ENCODE measurements around the gene IL23A. TPM values are rescaled to one million over a fixed set of nuclear protein-coding genes. Genes with fewer than 3 reads are reported as not detected.
A peak's percentile ranks its signal among the peaks of the same experiment; 100 is the strongest.

The IL23A gene
- total and polyA plus RNA-seq, 10 of the 15 experiments (the other 5 are each of a cell fraction or from before 2014, with no cell fraction given): 3.3 to 11.1 (median 5.2) TPM

DNA sequence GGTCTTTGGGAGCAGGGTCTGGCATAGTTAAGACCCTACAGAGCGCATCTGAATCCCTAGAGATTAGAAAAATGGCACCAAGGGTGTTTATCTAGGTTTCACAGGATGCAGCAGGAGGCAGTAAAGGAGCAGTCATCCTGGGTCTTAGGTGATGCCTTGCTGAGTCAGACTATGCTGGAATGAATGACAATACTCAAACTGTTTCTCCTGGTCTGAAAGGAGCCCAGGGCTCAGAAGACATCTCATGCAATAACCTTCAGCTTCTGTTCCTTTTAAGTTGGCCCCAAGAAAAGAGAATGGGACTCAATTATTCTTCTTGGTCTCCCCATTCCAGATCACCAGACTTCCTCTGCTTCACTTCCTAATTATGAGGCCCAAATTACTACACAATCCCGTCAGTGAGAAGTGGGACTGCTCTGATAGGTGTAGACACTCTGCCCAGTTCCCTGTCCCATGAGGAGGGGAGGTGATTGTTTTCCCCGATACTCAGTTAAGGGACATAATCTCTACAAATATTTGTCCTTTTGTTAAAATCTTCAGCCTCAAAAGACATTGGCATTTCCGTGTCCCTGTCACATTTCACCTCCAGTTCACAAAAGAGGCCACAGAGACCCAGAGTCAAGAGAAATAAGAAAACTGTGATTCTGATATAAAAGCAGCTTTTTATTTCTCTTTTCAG lies 38.8 kb downstream of the IL23A start:
- WGBS (ENCODE audit: insufficient coverage, insufficient replicate concordance, low lambda C conversion rate, missing lambda C conversion rate): 52% methylated on average over 4 of the region's 4 CpGs
- ChIA-PET POLR2A (interaction anchor here (0.6 to 3.1 kb wide), 4 partner anchors 14 to 144 kb away, joined by 3 to 17 read pairs (median 4); partner anchors contain the start of genes APOF, IL23A and STAT2), RAD21 (ENCODE audit: unreplicated experiment) (interaction anchor here (1.1 to 4.9 kb wide), 3 partner anchors 18 to 87 kb away, joined by 3 to 60 read pairs (median 4); partner anchors contain the start of gene STAT2), SMC1A (ENCODE audit: uncharacterized antibody, unreplicated experiment) (interaction anchor here (0.7 to 6.2 kb wide), 8 partner anchors 8 to 92 kb away, joined by 3 to 58 read pairs (median 4); partner anchors contain the start of gene STAT2), CTCF (interaction anchor here (1.0 to 4.2 kb wide), 5 partner anchors 12 to 86 kb away, joined by 3 to 28 read pairs (median 17); partner anchors contain the start of genes STAT2 and TIMELESS)
- intact Hi-C loops (cut with micrococcal nuclease; ENCODE audit: unreplicated experiment): no loop called here
- DNase-seq (ENCODE audit: low read depth, low spot score) (no peak), ATAC-seq (no peak), FAIRE-seq (no peak)
- Histone ChIP-seq H3K36me3 (ENCODE audit: control insufficient read depth in 2 of 2, insufficient read depth in 2 of 2, low read length in 1 of 2) (no peaks in the 10 kb centered on the region), H3K9me3 (replicated peaks; ENCODE audit: control insufficient read depth, insufficient read depth, low read length) (no peaks in the 10 kb centered on the region), H3K79me2 (ENCODE audit: control insufficient read depth, insufficient read depth, low read length) (no peaks in the 10 kb centered on the region), H3K27me3 (replicated peaks in 1 of 2; ENCODE audit: control insufficient read depth in 2 of 2, insufficient read depth in 2 of 2, low read length in 1 of 2) (no peaks in the 10 kb centered on the region), H3K4me1 (ENCODE audit: control insufficient read depth, insufficient read depth, low read length) (peaks cover 36% of the 10 kb centered on the region), H3K9ac (ENCODE audit: control insufficient read depth, insufficient read depth, low read length) (no peak overlapping the region), H4K20me1 (ENCODE audit: control insufficient read depth, insufficient read depth) (no peaks in the 10 kb centered on the region), H3K4me2 (ENCODE audit: control insufficient read depth, insufficient read depth) (no peak overlapping the region), H2AFZ (ENCODE audit: control insufficient read depth, low read depth, low read length) (peak overlapping the region; percentile 77), H3K4me3 (no peak overlapping the region), H3K27ac (ENCODE audit: control insufficient read depth, insufficient read depth) (peak overlapping the region; percentile 25; the same call in 1 of the 2 replicates)
- in situ Hi-C loops (cut with MboI): no loop called here
- no TSS peak for BruUV-seq (replicated peaks)
- TF ChIP-seq RAD21 (IDR thresholded peaks at IDR 0.05; ENCODE audit: insufficient read depth, low read depth, low read length): peak; percentile 46
- TF ChIP-seq CTCF (IDR thresholded peaks at IDR 0.05 in 2 of 3, conservative IDR thresholded peaks at IDR 0.05 in 1 of 3; ENCODE audit: control insufficient read depth in 2 of 3, extremely low read depth in 1 of 3, insufficient read depth in 1 of 3, low read depth in 3 of 3, low read length in 3 of 3): peak in 1 of 3 experiments; percentile 10; a peak in 1 of 6 replicates
- TF ChIP-seq E4F1 (IDR thresholded peaks at IDR 0.05; ENCODE audit: borderline replicate concordance, partially characterized antibody): no peak
- TF ChIP-seq MEF2B (IDR thresholded peaks at IDR 0.05; ENCODE audit: partially characterized antibody, poor library complexity, severe bottlenecking): peak; percentile 1
